GM15510 (cell line): Measurements from ENCODE around the gene SKOR2.

Experiments
- POLR2A ChIP-seq: IDR thresholded peaks from 3 replicates; pipeline ENCODE4 v1.6.1; 2011; ENCODE audit warnings: borderline replicate concordance; ENCODE audit not compliant: insufficient read length; ENCODE audit errors: extremely low read depth

The SKOR2 gene, protein sequence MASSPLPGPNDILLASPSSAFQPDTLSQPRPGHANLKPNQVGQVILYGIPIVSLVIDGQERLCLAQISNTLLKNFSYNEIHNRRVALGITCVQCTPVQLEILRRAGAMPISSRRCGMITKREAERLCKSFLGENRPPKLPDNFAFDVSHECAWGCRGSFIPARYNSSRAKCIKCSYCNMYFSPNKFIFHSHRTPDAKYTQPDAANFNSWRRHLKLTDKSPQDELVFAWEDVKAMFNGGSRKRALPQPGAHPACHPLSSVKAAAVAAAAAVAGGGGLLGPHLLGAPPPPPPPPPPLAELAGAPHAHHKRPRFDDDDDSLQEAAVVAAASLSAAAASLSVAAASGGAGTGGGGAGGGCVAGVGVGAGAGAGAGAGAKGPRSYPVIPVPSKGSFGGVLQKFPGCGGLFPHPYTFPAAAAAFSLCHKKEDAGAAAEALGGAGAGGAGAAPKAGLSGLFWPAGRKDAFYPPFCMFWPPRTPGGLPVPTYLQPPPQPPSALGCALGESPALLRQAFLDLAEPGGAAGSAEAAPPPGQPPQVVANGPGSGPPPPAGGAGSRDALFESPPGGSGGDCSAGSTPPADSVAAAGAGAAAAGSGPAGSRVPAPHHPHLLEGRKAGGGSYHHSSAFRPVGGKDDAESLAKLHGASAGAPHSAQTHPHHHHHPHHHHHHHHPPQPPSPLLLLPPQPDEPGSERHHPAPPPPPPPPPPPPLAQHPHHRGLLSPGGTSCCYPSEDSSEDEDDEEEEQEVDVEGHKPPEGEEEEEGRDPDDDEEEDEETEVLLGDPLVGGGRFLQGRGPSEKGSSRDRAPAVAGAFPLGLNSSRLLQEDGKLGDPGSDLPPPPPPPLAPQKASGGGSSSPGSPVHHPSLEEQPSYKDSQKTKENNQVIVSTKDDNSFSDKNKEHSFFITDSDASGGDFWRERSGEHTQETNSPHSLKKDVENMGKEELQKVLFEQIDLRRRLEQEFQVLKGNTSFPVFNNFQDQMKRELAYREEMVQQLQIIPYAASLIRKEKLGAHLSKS

DNA sequence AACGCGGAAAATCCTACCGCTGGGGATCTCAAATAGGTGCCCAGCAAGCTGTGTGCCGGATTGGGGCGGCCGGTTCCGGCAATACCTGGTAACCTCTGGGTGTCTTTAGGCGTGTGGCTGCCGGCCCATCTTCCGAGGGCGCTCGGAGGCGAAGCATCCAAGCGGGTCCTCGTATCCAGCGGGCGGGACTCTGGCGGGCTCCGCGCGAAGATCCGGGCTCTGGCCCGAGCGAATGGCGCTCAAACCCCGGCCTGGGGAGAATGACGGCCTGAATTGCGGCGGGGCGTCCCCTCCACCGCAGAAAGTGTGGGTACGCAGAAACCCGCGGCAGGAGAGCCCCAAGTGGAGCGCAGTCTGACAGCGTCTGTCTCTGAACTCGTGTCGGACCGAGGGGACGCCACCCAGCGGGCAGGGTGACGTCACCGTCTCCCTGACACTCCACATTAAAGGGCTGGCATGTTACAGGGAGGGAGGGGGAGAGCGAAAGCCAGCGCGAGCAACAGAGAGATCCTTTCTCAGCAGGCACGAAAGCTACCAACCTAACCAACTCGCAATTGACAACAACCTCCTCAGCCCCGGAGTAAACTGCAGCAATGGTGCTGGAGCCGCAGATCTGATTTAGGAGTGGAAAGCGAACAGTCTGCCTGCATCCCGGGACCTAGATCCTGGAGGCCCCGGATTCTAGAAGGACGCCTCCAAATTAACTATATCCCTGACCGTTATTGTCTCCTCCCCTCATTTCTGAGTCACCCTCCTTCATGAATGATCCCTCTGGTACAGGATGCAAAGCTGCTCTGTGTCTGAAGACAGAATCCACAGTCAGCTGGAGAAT, at the start of gene SKOR2:
TSS of gene SKOR2 (minus strand) at position 372 of the 832 bp plus-strand sequence. CDS start 2,477 bp downstream, outside the sequence.
- no peak for TF ChIP-seq POLR2A

GRCh38 chr18:47296462-47296861, 45.0 kb upstream of the SKOR2 start:
- no peak for TF ChIP-seq POLR2A

DNA sequence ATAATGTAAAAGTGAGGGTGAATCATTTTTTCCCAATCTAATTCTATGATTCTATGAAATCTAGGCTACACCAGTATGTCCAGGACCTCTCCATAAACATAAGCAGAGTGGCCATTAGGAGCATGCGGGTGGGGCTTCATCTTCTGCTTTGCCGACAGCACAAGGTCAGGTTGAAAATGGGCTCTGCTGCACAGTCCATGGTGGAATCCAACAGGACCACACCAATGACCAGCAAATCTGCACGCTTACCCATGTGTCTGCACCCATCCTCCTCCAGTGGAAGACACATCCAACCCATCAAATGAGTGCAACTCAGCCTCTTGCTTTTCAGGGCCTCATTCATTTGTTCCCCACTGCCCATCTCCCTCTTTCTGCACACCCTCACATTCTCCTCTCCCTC, 43.3 kb upstream of the SKOR2 start:
- TF ChIP-seq POLR2A = no peak

GRCh38 chr18:47288741-47289140, 37.3 kb upstream of the SKOR2 start:
- no peak for TF ChIP-seq POLR2A

DNA sequence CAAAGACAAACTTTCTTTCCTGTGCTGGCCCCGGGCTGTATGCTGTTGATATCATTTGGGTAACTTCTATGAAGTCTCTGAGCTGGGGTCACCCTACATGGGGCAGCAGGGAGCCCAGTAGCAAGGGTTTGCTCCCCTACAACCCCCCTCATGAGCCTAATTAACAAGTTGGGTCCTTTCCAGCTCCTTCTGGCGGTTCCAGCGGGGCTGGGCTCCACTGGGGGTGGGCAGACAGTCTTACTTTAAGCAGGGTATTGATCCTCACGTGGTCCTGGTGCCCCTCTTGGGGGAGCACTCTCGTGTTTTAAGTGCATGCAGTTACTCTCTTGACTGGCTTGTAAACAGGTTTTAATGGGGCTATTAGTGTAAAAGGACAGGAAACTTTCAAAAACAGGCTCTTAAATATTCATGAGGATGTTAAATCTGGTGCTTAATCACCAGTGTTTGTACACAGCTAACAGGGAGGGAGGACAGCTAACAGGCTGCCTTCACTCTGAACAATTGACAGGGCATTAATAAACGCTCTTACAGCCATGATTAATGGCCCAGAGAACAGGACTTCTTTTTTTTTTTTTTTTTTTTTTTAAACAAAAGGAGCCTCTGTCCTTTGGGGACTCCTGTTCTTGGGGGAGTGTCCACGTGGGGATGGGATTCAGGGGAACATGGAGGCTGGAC, 36.6 kb upstream of the SKOR2 start:
- no peak for TF ChIP-seq POLR2A

- TF ChIP-seq POLR2A = no peak
Measured at GRCh38 chr18:47286776-47287410, 35.4 kb upstream of the SKOR2 start.

DNA sequence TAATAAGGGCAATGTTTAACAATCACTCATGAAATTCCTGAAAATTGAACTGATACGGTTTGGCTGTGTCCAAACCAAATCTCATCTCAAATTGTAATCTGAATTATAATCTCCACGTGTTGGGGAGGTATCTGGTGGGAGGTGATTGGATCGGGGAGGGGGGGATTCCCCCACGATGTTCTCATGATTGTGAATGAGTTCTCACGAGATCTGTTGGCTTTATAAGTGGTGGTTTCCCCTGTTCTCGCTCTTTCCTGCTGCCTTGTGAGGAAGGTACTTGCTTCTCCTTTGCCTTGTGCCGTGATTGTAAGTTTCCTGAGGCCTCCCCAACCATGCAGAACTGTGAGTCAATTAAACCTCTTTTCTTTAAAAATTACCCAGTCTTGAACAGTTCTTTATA, 34.0 kb upstream of the SKOR2 start:
- TF ChIP-seq POLR2A = no peak

DNA sequence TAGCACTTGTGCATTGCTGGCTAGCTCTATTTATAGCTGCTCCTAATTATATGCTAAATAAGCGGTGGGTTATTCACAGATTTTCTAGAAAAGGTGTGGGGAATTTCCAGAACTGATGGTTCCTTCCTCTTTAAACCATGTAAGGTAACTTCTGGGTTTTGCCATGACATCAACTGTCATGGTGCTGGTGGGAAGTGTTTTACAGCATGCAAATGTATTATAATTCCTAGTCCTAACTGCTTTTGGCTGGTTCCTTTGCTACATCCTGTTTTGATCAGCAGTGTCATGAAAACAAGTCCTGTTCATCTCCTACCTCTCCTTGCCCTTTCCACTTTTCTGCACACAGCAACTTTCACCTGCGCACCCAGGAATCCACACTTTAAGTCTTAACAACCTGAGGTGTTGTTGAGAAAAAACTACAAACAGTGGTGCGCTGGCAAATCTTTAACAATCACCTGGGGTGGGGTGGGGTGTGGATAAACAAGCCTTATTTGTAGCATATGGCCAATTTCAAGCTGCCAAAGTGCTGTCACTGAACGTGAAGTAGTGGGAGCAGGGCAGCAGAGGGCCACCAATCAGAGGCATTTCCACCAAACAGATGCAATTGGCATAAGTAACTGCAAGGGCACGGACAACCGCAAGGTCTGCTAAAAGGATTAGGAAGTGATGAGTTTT, 33.4 kb upstream of the SKOR2 start:
- TF ChIP-seq POLR2A = no peak

DNA sequence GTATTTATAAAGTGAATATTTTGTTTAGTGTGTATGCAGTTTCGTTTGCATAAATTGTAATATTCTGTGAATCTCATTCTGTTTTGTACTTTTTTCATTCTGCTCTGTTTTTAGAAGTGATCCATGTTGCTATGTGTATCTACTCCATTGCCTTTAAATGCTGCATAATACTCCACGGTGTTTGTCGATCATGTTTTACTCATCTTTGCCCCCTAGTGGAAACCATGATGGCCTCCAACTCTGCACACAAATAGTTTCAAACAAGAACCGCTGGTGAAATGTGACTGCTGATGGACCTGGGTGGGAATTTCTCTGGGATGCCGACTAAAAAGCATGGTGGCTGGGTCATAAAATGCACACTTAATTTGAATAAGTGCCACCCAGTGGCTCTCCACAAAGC, 32.0 kb upstream of the SKOR2 start:
- TF ChIP-seq POLR2A = no peak

GRCh38 chr18:47280121-47280520, 28.7 kb upstream of the SKOR2 start:
- no peak for TF ChIP-seq POLR2A

GRCh38 chr18:47274961-47275360, 23.5 kb upstream of the SKOR2 start:
- no peak for TF ChIP-seq POLR2A

- TF ChIP-seq POLR2A = no peak
Measured at GRCh38 chr18:47265197-47265596, 13.7 kb upstream of the SKOR2 start.

GRCh38 chr18:47264308-47264700, 12.8 kb upstream of the SKOR2 start:
- no peak for TF ChIP-seq POLR2A
